Loucy (cell line): ENCODE results near the gene SECTM1.

Experiments used
- H2AFZ ChIP-seq: fragments of 200-600 bp; sonication (generic); 2 replicates; pipeline ENCODE4 v1.6.0; 2016; ENCODE audit warnings: antibody characterized with exemption, mild to moderate bottlenecking, low read length, moderate library complexity
- H3F3A ChIP-seq: fragments of 200-600 bp; 2 replicates; pipeline ENCODE4 v1.6.0; 2016; ENCODE audit warnings: antibody characterized with exemption, low read depth, mild to moderate bottlenecking
- H3K27me3 ChIP-seq: fragments of 200-600 bp; sonication (generic); 2 replicates; pipeline ENCODE4 v1.6.1; 2014; ENCODE audit warnings: low read length, mild to moderate bottlenecking; ENCODE audit not compliant: insufficient read depth, poor library complexity, severe bottlenecking
- H3K36me3 ChIP-seq: fragments of 200-600 bp; sonication (generic); 2 replicates; pipeline ENCODE4 v1.6.1; 2016; ENCODE audit warnings: low read length; ENCODE audit not compliant: insufficient read depth
- H3K4me1 ChIP-seq: fragments of 200-600 bp; sonication (generic); 2 replicates; pipeline ENCODE4 v1.5.1; 2014; ENCODE audit warnings: low read length, mild to moderate bottlenecking; ENCODE audit not compliant: insufficient read depth, poor library complexity, severe bottlenecking
- H3K4me2 ChIP-seq: fragments of 200-600 bp; sonication (generic); 2 replicates; pipeline ENCODE4 v1.6.0; 2014; ENCODE audit warnings: antibody characterized with exemption, low read length, low read depth, mild to moderate bottlenecking; ENCODE audit not compliant: poor library complexity, severe bottlenecking
- H3K4me3 ChIP-seq: fragments of 200-600 bp; sonication (generic); 2 replicates; pipeline ENCODE4 v1.5.1; 2014; ENCODE audit warnings: low read length, mild to moderate bottlenecking, mixed read lengths; ENCODE audit not compliant: poor library complexity, severe bottlenecking
- H3K79me2 ChIP-seq: fragments of 200-600 bp; sonication (generic); 2 replicates; pipeline ENCODE4 v1.6.1; 2014; ENCODE audit warnings: low read length; ENCODE audit not compliant: insufficient read depth
- H3K9ac ChIP-seq: fragments of 200-600 bp; sonication (generic); 2 replicates; pipeline ENCODE4 v1.6.0; 2014; ENCODE audit warnings: mild to moderate bottlenecking, low read depth, low read length, moderate library complexity; ENCODE audit not compliant: poor library complexity, severe bottlenecking
- H3K9me2 ChIP-seq: fragments of 200-600 bp; sonication (generic); replicated peaks from 2 replicates; pipeline ENCODE4 v1.6.1; 2016; ENCODE audit warnings: low read depth, low read length, mixed read lengths
- H3K9me3 ChIP-seq: fragments of 200-600 bp; sonication (generic); 2 replicates; pipeline ENCODE4 v1.6.1; 2014; ENCODE audit warnings: mild to moderate bottlenecking, antibody characterized with exemption, low read length, low read depth; ENCODE audit not compliant: insufficient read depth
- H4K20me1 ChIP-seq: fragments of 200-600 bp; sonication (generic); 2 replicates; pipeline ENCODE4 v1.6.0; 2014; ENCODE audit warnings: antibody characterized with exemption, low read length, mild to moderate bottlenecking; ENCODE audit not compliant: insufficient read depth, poor library complexity, severe bottlenecking
- CTCF ChIP-seq: fragments of 200-600 bp; sonication (generic); conservative IDR thresholded peaks from 2 replicates; pipeline ENCODE4 v1.5.1; 2014; ENCODE audit warnings: mild to moderate bottlenecking, antibody characterized with exemption, low read length
- EZH2phosphoT487 ChIP-seq: fragments of 200-600 bp; IDR thresholded peaks from 2 replicates; pipeline ENCODE4 v1.6.1; 2018; ENCODE audit warnings: antibody characterized with exemption, mild to moderate bottlenecking, moderate library complexity, borderline replicate concordance

SECTM1 gene

DNA sequence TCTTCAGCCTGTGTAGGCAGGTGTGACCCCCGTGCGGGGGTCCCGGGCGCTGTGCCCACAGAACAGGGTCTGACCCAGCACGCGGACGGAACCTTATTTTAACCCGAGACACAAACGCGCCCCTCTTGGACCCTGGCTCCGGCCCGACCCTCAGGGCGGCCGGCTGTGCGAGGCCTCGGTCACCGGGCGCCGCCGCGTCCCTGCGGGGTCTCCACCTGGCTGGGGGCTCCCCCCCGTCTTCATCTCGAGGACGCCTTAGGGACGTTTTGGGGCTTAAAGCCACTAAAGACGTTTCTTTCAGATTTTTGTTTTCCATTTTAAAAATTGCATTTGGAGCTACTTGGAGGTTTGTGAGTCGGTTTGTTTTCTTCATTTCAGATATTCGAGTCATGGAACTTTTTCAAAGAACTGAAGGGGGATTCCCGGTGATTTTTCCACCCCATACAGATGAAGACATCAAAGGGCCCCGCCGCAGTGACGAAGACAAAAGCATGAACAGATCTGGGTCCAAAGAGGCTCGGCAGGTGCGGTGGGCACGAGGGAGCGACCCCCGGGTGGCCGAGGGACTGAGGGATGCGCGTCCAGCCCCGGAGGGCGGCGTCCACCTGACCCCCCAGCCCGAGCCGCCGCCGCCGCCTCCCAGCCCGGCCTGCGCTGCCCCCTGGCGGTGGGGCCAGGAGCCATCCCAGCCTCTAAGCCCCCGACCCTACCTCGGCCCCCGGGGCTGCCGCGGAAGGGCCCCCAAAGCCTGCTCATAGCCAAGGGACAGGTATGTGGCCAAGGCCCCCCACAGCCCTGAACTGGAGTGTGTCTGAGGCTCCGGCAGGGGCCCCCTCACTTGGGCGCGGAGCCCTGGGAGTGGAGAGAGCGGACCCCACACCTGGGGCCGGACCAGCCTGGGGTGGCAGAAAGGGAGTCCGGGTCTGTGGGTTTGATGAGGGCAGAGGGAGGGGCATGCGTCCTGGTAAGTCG lies 12.3 kb downstream of the SECTM1 start:
- Histone ChIP-seq H3K4me2 (peak overlapping the region; percentile 50), H3K4me3 (peak overlapping the region; percentile 50), H3K4me1 (peaks cover 22% of the 10 kb centered on the region), H3K36me3 (no peaks in the 10 kb centered on the region), H2AFZ (0 out of 2 replicates have a peak overlapping the region, but pooled peaks have one; percentile 63), H3K9me2 (no peaks in the 10 kb centered on the region), H3K9me3 (no peaks in the 10 kb centered on the region), H4K20me1 (no peaks in the 10 kb centered on the region), H3F3A (0 out of 2 replicates have a peak, but pooled peaks cover 5% of the 10 kb centered on the region), H3K79me2 (peaks cover 16% of the 10 kb centered on the region), H3K27me3 (no peaks in the 10 kb centered on the region), H3K9ac (peak overlapping the region; percentile 6)
- peak; percentile 81 for TF ChIP-seq CTCF
- no peak for TF ChIP-seq EZH2phosphoT487

DNA sequence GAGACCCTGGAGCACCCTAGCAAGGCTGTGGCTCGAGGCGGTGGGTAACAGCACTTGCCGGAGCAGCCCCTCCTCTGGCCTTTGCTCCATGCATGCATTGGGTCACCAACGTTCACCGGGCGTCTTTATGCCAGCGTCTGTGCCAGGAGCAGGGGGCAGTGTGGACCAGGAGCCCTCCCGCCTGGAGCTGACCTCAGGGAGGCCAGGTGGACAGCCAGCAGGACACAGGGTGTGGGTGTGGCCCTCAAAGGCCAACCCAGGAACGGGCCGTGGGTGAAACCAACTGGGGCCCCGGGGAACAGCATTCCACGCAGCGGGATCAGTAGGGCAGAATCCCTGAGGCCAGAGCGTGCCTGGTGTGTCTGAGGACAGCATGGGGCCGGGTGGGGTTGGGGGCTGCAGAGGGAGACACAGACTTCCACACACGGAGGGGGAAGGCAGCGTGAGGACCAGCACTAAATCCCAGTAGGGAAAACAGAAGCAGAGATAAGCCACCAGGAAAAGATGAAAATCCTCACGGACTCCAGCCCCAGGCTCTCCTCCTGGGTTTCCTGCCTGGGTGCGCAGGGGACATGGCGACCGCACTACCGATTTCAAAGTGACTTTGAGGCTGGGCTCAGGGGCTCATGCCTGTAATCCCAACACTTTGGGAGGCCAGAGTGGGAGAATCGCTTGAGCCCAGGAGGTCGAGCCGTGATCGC lies 13.3 kb downstream of the SECTM1 start:
- Histone ChIP-seq H3K4me2 (no peak overlapping the region), H3K9ac (no peak overlapping the region), H4K20me1 (no peaks in the 10 kb centered on the region), H3K4me3 (no peak overlapping the region), H3F3A (0 out of 2 replicates have a peak, but pooled peaks cover 5% of the 10 kb centered on the region), H3K36me3 (no peaks in the 10 kb centered on the region), H2AFZ (no peak overlapping the region), H3K27me3 (no peaks in the 10 kb centered on the region), H3K9me3 (no peaks in the 10 kb centered on the region), H3K79me2 (peaks cover 26% of the 10 kb centered on the region), H3K9me2 (no peaks in the 10 kb centered on the region), H3K4me1 (peaks cover 27% of the 10 kb centered on the region)
- TF ChIP-seq EZH2phosphoT487 (no peak), CTCF (no peak)

- H3K9me3 ChIP-seq: no peaks in the 10 kb centered on the region
- no peak overlapping the region for H3K4me2 ChIP-seq
- no peaks in the 10 kb centered on the region for H3K9me2 ChIP-seq
- H3K79me2 ChIP-seq: peaks cover 31% of the 10 kb centered on the region
- no peak overlapping the region for H3K9ac ChIP-seq
- H3F3A ChIP-seq: 0 out of 2 replicates have a peak, but pooled peaks cover 5% of the 10 kb centered on the region
- no peaks in the 10 kb centered on the region for H3K27me3 ChIP-seq
- no peaks in the 10 kb centered on the region for H4K20me1 ChIP-seq
- H3K4me3 ChIP-seq: no peak overlapping the region
- TF ChIP-seq EZH2phosphoT487: no peak
- no peak for TF ChIP-seq CTCF
- peaks cover 28% of the 10 kb centered on the region for H3K4me1 ChIP-seq
- no peaks in the 10 kb centered on the region for H3K36me3 ChIP-seq
- H2AFZ ChIP-seq: no peak overlapping the region
These were observed 13.9 kb downstream of the SECTM1 start for GRCh38 chr17:82319619-82320062.
